NCI-H460 (cell line): ENCODE measurements around the gene HOXD11. TPM values are rescaled to one million over a fixed set of nuclear protein-coding genes. Genes with fewer than 3 reads are reported as not detected.

Experiments used
- DNase-seq: peaks from one replicate; pipeline ENCODE4 v3.0.0-alpha.2; 2016; ENCODE audit warnings: low read depth; ENCODE audit errors: extremely low read depth
- total RNA-seq: library from RNA; depleted of rRNA; stranded (reverse); fragments of >200 nt; shearing (Covaris generic); gene quantifications from 2 replicates; pipeline ENCODE4 v1.2.3, GENCODE V29; 2014

The HOXD11 gene
- total RNA-seq, 1 experiment from 2014 or later: not detected

GRCh38 chr2:176117823-176118371, 10.8 kb downstream of the HOXD11 start:
- no peak for DNase-seq

- DNase-seq: peak; percentile 72
Measured at GRCh38 chr2:176118601-176119339, 11.7 kb downstream of the HOXD11 start.

GRCh38 chr2:176120364-176121189, 13.5 kb downstream of the HOXD11 start:
- no peak for DNase-seq

DNA sequence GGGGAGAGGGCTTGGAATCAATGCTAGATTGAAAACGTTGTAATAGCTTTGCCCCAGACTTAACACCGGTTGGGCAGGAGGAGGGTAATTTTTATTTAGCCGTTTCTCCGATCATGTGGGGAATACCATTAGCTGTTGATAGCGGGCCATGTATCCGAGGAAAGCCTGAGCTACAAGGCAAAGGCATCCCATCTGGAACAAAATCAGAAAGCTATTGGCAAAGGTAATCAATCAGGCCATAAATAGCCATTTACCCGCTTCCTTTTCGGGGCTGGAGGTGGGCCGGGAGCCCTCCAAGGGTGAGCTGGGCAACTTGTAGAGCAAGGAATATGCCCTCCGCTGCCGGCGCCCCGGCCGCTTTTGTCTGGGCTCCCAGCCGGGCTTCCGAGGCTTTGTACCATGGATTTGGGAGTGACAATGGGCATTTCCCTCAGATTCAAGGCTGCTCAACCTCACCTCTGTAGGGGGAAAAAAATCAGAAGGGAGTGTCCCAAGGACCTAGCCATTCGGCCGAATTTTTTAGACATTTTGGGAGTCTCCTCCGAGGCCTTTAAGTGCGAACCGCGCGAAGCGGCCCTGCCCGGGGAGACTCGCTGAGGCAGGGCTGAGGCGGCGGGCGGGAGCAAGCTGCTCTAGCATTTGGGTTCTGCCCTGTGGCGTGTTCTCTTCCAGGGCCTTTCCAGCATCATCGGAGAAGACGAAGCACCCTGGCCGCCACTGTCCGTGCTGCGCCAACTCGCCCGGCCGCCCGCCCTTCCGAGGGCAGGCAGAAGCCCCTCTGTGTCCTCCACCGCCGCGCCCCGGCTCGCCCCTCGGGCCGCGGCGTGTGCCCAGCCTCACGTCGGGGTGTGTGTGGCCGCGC, 14.3 kb downstream of the HOXD11 start:
- no peak for DNase-seq

DNA sequence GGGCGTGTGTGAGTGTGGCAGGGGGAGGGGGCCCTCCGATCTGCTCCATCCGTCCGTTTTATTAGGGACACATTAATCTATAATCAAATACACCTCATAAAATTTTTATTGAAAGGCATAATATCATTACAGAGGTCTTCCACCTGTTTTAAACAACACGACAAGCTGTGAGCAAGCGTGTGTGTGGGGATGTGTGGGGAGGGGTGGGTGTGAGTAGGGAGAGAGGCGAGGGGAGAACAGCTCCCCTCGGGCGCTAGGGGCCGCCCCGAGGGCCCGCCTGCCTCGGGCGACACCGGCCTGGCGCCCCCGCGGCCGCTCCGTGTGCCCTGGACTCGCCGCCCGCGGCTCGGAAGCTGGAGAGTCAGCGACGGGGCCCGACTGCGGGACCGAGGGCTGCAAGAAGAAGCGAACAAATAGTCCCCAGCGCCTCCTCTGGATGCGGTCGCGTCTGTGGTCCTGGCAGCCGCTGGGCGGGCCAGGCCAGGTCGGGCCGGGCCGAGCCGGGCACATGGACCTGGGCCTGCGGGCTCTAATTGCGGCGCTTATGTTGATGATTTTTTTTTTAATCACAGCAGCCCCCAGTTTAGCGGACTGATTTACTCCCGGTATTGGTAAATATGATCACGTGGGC, 15.1 kb downstream of the HOXD11 start:
- DNase-seq: no peak

GRCh38 chr2:176122683-176123410, 15.8 kb downstream of the HOXD11 start, which contains the start of gene HOXD9:
Gene HOXD9, plus strand, starts transcription at chr2:176122719. Its CDS starts 50 bp downstream, at chr2:176122769.
- DNase-seq: no peak

DNA sequence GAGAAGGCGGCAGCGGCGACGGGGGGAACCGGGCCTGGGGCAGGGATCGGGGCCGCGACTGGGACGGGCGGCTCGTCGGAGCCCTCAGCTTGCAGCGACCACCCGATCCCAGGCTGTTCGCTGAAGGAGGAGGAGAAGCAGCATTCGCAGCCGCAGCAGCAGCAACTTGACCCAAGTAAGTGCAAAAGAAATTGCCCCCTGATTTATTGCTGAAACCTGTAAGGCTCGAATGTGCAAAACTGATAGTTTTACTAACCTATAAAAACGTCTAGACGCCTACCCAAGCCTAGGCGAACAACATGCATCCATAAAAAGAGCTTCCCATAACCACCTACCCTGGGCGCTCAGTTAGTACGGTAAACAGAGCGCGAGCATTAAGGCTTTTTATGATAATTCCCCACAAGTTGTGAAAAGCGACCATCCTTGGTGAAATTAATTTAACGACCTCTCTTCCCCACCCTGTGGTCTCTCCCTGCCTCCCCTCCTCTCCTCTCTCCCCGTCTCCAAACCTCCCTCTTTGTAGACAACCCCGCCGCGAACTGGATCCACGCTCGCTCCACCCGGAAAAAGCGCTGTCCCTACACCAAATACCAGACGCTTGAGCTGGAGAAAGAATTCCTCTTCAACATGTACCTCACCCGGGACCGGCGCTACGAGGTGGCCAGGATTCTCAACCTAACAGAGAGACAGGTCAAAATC, 16.5 kb downstream of the HOXD11 start:
- no peak for DNase-seq

DNA sequence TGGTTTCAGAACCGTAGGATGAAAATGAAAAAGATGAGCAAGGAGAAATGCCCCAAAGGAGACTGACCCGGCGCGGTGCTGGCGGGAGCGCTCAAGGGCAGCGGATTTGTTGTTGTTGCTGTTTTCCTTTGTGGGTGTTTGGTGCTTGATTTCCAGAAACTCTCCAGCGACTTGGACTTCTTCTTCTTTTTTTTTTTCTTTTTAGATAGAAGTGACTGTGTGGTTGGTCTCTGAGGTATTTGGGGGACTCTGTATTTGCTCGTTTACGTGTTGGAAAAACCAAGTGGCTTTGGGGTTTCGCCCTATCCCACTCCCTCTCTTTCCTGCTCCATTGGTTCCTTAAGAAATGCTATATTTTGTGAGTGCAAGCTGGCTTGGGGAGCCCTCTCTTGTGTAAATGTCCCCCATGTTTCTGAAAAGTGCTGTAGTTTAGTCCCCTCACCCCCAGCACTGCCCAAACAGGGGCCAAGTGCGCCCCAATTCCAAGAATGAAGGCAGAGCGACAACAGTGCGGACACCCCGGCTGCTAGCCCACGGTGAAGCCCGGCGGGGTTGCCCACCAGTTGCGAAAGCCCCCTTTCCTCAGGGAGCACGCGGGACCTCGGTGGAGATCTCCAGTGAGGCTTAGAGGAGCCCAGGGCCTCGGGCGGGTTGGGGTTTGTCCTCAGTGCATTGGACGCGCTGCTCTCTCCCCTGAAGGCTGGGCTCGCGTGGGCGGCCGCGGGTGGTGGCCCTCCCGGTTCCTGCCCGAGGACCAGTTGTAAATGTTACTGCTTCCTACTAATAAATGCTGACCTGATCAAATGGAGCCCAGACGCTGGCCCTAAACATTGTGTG, 17.2 kb downstream of the HOXD11 start:
- no peak for DNase-seq

GRCh38 chr2:176124947-176125771, 18.1 kb downstream of the HOXD11 start:
- no peak for DNase-seq

GRCh38 chr2:176125772-176126054, 18.6 kb downstream of the HOXD11 start:
- DNase-seq: no peak

GRCh38 chr2:176126929-176127773, 20.1 kb downstream of the HOXD11 start:
- DNase-seq: peak; percentile 52

DNA sequence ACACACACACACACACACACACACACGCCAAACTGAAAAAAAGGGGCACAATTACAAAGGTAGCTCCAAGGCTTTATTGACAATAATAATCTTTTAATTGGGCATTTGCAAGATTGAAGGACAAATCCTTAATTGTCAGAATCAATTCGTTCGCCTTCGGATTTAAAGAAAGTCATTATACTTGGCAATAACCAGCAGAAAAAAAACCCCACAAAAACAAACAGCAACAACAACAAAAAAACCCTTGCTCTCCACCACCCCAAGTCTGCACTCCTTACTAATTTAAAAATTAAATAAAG, 20.6 kb downstream of the HOXD11 start:
- DNase-seq: no peak

DNA sequence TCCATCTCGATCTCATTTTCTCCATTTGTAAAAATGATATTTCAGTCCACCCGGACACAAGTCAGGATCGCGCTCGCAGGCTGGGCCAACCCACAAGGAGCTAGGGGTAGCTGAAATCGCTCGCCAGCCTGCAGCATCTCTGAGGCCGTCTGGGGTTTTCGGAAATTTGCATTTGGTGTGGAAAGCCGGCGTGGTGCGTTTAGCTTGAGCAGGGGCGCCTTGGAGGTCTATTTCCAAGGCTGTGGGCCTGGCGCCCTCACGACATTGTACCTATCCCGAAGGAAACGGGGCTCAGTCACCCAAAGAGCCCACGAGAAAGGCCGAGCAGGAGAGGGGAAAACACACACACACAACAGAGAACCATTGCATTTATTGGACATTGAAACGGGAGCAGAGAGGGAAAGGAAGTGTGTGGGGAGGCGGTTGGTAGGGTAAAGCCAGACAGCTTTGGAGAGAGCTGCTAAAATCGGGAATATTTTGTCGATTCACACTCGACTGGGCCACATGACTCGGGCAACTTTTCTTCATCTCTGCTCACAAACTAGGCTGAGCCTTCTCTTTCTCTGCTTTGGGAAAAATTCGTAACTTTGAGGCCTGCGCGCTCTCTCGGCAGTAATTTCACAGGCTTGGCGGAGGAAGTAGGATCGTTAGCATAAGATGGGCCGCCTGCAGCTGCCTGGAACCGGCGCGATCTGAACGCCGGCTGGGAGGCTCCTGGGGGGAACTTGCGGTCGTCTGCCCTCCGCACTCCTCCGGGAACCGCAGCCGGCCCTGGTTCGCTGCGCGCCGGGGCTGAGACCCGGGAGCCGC, 21.3 kb downstream of the HOXD11 start:
- no peak for DNase-seq

DNA sequence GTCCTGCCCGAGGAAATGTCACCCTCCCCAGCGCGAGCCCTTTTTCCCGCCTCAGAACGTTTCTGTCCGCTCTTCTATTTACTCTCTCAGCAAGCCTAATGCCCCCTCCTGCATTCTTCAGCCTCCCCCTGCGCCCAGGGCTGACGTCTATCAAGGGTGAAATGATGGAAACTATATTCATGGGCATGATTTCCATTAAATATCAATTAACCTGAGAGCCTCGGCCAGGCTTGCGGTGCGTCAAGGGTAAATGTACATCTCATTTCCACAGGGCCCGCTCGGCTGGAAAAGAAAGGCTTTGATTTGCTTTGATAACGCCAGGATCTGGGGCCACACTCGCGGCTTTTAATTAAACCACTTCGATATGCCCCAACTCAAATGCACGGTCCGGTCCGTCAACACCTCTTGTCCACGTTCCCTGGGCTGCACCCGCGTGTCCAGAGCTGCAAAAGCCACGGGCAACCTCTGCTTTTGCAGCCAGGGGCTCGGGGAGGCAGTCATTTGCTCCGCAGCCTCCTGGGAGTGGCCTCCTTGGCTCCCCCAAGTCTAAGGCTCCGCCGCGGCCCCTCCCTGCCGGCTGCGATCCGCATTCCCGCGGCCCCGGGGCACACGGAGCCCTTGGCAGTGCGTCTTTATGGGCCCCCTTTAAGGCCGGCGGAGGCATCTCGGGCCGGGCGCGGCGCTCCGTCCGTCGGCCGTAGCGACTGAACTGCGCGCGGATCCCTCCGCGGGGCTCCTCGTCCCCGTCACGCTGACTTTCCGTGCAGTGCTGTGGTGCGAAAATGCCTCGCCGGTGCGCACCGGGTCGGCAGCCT, 22.1 kb downstream of the HOXD11 start, which contains the start of gene HOXD8:
TSS of gene HOXD8 (plus strand) at position 724 of the 815 bp plus-strand sequence. CDS start 662 bp downstream, outside the sequence.
- DNase-seq: peak; percentile 60

- DNase-seq: no peak
Measured at GRCh38 chr2:176129813-176130146, 22.7 kb downstream of the HOXD11 start.
